ENCODE data around the gene CBX8.

- TF ChIP-seq SP1 (IDR thresholded peaks at IDR 0.05): no peak
- TF ChIP-seq PKNOX1 (IDR thresholded peaks at IDR 0.05): no peak
- no peak for TF ChIP-seq ZNF384 (IDR thresholded peaks at IDR 0.05)
- no peak for TF ChIP-seq FOXM1 (IDR thresholded peaks at IDR 0.05; ENCODE audit: borderline replicate concordance)
- no peak for TF ChIP-seq ELF4 (IDR thresholded peaks at IDR 0.05)
- no peak for TF ChIP-seq NFRKB (IDR thresholded peaks at IDR 0.05)
- no peak for TF ChIP-seq ARNT (IDR thresholded peaks at IDR 0.05)
- no peak for TF ChIP-seq LEF1 (IDR thresholded peaks at IDR 0.05; ENCODE audit: borderline replicate concordance)
- no peak for TF ChIP-seq FOXA1 (IDR thresholded peaks at IDR 0.05)
- TF ChIP-seq BHLHE40 (IDR thresholded peaks at IDR 0.05; ENCODE audit: borderline replicate concordance): no peak
- no peak for TF ChIP-seq HDGF (IDR thresholded peaks at IDR 0.05; ENCODE audit: borderline replicate concordance)
- no peak for TF ChIP-seq FOXK2 (IDR thresholded peaks at IDR 0.05)
Measured at GRCh38 chr17:79783891-79784290, 13.0 kb downstream of the CBX8 start.
